DND-41 (cell line): ENCODE data around the gene CRISPLD2.

Source experiments
- EZH2 ChIP-seq: IDR thresholded peaks from 3 replicates; pipeline ENCODE4 v1.6.1; 2012; ENCODE audit warnings: borderline replicate concordance, low read depth, mild to moderate bottlenecking, moderate library complexity, low read length, inconsistent platforms; ENCODE audit not compliant: severe bottlenecking
- TF ChIP-seq, protein P1 (sequence below): IDR thresholded peaks from 2 replicates; pipeline ENCODE4 v1.5.1; 2012; ENCODE audit warnings: borderline replicate concordance, low read length, moderate library complexity, mild to moderate bottlenecking; ENCODE audit not compliant: poor library complexity, severe bottlenecking; ENCODE audit errors: extremely low read depth

DNA sequence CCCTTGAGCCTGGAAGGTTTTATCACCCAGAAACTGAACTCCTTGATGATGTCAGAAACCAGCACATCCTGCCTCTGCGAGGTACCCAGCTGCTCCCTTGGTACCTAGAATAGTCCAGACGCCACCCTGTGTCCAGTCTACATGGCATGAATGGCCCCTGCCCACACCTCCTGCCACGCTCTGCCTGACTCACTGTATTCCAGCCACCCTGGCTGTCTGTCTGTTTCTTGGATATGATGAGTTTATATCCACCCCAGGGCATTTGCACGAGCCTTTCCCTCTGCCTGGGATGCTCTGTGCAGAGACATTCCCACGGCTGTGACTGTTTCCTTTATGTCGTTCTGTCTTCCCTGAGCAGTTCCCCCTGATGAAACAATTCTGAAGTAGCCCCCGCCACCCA is 68.7 kb downstream of the CRISPLD2 start:
- TF ChIP-seq, protein P1, sequence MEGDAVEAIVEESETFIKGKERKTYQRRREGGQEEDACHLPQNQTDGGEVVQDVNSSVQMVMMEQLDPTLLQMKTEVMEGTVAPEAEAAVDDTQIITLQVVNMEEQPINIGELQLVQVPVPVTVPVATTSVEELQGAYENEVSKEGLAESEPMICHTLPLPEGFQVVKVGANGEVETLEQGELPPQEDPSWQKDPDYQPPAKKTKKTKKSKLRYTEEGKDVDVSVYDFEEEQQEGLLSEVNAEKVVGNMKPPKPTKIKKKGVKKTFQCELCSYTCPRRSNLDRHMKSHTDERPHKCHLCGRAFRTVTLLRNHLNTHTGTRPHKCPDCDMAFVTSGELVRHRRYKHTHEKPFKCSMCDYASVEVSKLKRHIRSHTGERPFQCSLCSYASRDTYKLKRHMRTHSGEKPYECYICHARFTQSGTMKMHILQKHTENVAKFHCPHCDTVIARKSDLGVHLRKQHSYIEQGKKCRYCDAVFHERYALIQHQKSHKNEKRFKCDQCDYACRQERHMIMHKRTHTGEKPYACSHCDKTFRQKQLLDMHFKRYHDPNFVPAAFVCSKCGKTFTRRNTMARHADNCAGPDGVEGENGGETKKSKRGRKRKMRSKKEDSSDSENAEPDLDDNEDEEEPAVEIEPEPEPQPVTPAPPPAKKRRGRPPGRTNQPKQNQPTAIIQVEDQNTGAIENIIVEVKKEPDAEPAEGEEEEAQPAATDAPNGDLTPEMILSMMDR = no peak
- no peak for TF ChIP-seq EZH2
